ENCODE results near the gene BTN3A1.
"Not testable (repeated sequence)": the region's sequence is repeated elsewhere in the genome, so short reads cannot be mapped to it uniquely, and the experiment has no call there.

Gene BTN3A1

DNA sequence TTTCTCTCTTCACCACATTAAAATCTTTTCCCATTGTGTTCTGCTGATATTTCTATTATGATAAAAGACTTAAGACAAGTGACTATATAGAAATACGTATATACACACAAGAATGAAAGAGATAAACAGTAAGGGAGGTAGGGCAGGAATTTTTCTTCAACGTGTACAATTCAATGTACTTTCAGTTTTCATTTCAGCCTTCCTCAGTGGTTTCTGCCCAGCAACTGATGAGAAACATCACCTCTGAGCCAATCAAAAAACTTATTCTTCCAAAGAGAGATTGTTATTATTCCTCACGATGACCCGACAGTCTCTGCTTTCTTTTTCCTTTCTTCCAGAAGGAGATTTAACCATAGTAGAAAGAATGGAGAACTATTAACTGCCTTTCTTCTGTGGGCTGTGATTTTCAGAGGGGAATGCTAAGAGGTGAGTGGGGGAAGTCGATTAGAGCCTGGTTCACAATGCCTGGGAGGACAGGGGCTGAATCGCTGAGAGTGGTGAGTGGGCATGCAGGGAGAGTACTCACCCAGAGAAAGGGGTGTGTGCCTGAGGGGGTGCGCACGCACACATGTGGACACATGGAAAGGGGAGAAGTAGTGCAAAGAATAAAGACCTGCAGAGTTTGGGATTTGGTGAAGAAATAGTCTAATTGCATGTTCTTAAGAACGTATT is at the start of gene BTN3A1:
Gene BTN3A1 (plus strand): TSS at position 289 of the 672 bp plus-strand sequence. CDS start 3,289 bp downstream, outside the sequence.
- peak; percentile 84 for DNase-seq

DNA sequence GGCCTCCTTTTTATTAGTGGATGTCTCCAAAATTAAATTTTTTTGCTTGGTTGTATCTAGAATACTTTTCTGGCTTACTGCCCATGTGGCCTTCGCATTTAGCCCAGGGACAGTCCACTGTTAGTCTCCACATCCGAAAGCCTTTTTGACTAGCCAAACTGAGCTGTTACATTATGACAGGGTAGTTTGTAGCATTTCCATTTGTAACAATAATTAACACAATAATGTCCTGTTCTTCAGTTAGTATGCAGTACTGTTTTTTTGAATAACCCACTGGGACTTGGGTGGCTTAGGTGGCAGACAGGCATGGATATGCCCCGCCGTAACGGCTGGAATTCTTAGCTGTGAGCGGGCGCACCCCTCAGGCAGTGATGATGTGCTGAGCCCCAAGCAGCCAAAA is 49.8 kb upstream of the BTN3A1 start:
- DNase-seq, result no peak

DNA sequence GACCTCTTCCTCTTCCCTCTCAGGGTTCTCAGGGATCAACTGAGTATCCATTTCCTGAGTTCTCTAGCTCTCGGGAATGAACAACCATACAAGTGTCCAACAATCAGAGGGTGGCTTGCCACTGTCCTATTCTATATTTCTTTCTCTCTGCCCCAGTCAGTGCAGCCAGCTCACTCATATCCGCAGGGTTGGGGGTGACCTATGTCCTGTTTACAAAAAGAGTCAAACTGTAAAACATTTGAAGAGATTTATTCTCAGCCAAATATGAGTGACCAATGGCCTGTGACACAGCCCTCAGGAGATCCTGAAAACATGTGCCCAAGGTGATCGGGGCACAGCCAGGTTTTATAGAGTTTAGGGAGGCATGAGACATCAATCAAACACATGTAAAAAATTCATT is 47.9 kb upstream of the BTN3A1 start:
- DNase-seq, result no peak

DNA sequence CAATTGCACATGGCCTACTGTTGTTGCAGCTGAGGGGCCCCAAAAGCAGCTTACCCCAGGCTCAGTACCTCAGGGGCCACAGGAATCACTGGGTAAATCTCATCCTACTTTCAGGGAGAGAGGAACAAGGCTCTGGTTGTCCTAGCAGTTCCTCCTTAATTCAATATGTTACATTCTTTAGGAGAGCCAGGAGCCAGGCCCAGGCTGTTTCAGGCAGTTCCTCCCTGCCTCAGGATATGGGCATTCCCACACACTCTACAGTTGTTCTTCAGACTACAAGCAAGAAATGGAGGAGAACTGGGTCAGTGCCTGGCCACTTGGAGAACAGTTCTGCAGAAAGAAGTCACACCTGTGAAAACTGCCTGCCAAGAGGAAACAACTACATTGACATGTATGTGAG is 46.7 kb upstream of the BTN3A1 start:
- DNase-seq, result no peak

DNA sequence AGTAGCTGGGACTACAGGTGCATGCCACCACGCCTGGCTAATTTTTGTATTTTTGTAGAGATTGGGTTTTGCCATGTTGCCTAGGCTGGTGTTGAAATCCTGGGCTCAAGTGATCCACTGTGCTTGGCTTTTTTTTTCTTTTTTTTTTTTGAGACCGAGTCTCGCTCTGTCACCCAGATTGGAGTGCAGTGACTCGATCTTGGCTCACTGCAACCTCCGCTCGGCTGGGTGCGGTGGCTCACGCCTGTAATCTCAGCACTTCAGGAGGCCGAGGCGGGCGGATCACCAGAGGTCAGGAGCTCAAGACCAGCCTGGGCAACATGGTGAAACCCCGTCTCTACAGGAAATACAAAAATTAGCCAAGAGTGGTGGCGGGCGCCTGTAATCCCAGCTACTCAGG is 44.5 kb upstream of the BTN3A1 start:
- DNase-seq, result not testable (repeated sequence)

DNA sequence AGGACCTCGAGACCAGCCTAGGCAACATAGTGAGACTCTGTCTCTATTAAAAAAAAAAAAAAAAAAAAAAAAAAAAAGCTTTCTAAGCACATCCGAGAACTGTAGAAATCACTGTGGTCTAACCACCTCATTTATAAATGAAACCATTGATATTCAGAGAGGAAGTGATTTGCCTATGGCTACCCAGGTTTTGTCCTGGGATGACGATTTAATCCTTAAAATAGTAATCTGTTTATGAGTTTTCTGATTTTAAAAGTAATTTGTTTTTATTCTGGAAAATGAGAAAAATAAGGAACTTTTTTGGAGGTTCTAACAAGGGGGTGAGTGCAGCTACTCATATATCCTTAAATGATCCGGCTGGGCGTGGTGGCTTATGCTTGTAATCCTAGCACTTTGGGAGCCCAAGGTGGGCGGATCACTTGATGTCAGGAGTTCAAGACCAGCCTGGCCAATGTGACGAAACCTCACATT is 43.5 kb upstream of the BTN3A1 start:
- peak; percentile 26 for DNase-seq

DNA sequence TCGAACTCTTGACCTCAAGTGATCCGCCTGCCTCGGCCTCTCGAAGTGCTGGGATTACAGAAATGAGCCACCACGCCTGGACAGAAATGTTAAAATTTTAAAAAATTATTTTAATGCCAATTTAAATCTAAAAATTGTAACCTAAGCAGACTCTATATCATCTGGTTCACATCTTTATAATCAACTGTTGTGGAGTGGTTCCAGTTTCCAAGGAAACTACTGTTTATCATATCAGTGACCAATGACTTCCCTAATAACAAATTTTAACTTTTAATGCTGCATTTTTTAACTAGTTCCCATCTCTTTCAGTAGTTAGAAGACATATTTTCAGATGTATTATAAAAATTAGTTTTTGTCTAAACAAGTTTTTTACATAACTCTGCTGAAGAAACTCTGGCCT is 42.3 kb upstream of the BTN3A1 start:
- DNase-seq, result no peak

DNA sequence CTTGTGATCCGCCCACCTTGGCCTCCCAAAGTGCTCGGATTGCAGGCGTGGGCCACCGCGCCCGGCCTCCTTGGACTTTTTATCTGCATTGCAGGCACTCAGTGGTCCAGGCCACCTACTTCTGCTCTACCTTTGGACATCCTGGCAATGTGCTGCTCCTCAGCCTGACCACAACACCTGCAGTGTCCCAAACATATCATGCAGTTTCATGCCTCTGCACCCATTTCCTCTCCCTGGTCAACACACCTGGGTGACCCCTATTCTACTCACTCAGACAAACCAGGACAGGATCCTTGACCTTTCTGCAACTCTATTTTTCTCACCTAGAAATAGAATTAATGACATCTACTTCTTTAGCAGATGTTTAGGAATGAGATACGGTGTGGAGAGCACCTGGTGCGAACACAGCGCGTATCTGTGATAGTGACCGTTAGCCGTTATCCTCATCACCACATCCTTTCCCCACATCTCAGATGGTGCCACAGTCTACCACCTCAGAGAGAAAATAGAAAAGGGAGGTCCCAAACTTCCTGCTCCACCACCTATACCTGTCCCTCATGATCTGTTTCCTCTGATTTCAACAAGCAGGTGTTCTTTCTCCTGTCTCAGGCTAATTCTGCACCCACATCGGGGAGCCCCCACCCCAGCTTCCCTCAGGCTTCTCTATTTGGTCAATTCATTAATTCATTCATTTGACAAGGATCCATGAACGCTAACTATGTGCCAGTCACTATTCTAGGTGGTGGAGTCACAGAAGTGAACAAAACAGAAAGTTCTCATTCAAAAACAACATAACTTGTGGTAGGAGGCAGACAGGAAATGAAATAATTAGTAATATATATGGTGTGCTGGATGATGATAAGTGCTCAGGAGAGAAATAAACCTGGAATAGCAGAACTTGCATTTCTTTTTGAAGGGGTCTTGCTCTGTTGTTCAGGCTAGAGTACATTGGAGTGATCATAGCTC is 41.3 kb upstream of the BTN3A1 start:
- peak; percentile 50 for DNase-seq

DNA sequence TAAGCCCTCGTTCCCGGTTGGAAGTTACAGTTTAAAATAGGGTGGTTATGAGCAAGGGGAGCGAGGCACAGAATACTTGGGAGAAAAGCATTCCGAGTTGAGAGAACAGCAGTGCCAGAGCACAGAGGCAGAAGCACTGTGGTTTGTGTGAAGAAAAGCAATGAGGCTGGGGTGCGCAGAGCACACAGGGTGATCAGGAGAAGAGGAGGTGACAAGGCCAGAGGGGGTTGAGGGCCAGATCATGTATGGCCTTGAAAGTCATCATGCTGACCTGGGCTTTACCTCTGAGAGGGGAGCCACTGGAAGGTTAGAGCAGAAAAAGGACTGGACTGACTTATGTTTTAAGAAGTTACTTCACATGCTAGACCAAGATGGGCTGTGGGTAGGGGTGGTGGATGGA is 40.5 kb upstream of the BTN3A1 start:
- no peak for DNase-seq

DNA sequence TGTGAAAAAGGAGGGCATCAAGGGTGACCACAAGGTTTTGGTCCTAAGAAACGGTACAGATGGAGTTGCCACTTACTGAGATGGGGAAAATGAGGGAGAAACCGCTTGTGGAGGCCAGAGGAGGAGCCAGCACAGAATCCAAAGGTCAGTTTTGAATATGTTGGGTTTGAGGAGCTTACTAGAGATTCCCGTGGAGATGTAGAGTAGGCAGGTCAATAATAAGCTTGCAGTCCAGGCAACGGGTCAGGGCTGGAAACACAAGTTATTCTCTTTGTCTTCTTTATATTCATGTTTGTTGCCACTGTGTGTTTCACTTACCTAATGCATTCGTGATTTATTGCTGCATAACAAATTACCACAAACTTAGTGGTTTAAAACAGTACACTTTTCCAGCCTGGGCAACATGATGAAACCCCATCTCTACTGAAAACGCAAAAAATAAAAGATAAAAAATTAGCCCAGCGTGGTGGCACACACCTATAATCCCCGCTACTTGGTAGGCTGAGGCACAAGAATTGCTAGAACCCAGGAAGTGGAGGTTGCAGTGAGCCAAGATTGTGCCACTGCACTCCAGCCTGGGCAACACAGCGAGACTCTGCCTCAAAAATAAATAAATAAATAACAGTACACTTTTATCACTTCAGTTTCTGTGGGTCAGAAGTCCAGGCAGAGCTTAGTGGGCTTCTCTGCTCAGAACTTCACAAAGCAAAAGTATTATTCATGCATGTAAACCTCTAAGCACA is 39.8 kb upstream of the BTN3A1 start:
- no peak for DNase-seq

DNA sequence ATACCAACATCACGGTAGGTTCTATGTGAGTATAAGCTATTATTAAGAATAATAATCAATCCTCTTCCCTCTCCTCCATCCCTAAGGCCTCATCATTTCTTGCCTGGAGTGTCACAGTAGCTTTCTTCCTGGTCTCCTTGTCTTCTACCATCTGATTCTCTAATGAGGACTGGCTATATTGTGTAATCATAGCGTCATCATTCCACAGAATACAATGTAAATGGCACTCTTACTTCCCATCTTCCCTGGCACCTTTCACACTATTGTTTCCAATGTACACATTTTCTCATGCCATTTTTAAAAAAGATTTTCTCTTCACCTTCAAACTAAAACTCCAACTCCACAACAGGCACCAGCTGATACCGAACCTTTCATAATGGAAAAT is 39.2 kb upstream of the BTN3A1 start:
- no peak for DNase-seq

DNA sequence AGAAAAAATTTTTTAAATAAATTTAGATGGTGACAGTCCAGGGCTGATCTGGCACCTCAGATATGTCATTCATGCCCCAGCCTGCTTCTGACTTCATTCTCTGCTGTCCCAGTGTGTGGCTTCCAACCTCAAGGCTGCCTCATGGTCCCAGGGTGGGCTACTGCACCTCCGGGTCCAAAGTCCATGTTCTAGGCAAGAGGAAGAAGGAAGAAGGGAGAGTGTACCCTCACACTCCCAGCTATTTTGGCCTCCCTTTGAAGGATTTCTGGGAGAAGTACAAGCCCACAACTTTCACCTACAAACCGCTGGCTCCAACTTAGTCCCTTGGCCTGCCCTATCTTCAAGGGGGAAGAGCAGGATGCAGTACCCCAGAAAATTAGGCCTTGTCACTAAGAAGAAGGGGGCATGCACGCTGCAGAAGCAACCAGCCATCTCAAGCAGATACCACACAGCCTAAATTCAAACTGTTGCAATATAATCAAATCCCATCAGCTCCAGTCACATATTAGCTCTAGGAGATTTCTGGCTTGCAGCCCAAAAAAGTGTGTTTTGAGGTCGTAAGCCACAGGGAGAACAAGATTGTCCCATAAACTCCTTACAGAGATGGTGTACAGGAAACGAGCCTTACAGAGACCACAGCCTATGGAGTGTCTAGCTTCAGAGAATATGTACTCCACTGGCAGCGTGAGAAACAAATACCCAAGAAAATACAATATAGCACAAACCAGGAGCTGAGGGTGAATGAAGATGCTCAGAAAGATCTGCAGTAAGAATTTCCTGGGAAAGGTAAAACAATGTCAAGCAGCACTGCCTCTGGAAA is 38.0 kb upstream of the BTN3A1 start:
- peak; percentile 35 for DNase-seq

DNA sequence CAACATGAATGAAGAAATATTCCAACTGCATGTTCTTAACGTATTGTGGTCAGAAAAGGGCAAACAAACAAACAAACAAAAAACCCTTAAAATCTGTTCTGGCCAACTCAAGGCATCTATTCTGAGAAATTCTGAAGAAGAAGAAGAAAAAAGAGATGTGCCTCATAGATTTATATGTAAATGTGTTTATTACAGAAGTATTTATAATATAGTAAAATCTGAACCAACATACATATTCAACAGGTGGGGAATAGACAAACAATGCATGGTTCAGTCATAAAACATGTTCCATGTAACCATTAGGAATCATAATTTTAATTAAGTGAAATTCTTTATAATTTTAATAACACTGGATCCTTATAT is 36.5 kb upstream of the BTN3A1 start:
- no peak for DNase-seq

DNA sequence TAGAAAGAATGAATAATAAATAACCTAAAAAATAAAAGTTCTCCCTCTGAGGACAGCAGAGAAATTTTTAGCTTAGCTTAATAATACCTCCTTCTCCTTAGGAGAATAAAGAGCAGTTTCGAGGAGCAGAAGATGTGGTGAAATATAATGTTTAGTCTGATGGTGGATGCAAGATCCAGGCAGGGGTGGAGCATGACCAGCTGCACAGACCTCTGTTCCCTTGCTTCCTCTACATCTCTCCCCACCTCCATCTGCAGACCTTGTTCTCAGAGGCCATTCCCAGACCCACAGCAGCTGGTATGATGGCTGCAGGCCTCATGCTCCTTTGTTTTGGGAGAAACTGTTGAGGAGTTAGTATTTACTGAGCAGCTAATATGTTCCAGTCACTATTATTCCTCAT is 35.6 kb upstream of the BTN3A1 start:
- no peak for DNase-seq

DNA sequence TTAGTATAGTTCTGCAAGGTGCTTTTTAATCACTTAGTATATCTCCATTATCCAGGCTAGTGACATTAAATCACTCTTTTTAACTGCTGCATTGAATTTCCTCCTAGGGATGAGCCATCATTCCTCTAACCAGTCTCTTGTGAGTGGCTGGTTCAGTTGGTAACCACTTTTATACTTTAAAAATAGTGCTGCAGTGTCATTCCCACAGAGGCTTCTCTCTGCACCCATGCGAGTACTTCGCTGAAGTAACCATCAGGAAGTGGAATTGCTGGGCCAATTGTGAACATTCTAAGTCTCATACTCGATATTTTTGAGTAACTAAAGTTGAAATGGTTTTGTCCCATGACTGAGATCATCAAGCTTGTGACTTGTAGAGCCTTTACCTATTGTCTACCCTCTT is 35.0 kb upstream of the BTN3A1 start:
- DNase-seq, result peak; percentile 30

DNA sequence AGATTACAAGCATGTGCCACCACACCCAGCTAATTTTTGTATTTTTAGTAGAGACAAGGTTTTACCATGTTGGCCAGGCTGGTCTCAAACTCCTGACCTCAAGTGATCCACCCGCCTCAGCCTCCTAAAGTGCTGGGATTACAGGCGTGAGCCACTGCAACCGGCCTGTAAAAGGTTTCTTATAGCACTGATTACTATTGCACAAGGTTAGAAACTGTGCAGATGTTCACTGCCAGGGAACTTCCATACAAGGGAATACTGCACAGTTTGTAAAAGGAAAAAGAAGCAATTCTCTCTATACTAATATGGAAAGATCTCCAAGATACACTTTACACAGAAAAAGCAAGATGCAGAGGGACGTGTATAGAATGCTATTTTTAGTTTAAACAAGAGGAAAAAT is 30.3 kb upstream of the BTN3A1 start:
- DNase-seq, result not testable (repeated sequence)

DNA sequence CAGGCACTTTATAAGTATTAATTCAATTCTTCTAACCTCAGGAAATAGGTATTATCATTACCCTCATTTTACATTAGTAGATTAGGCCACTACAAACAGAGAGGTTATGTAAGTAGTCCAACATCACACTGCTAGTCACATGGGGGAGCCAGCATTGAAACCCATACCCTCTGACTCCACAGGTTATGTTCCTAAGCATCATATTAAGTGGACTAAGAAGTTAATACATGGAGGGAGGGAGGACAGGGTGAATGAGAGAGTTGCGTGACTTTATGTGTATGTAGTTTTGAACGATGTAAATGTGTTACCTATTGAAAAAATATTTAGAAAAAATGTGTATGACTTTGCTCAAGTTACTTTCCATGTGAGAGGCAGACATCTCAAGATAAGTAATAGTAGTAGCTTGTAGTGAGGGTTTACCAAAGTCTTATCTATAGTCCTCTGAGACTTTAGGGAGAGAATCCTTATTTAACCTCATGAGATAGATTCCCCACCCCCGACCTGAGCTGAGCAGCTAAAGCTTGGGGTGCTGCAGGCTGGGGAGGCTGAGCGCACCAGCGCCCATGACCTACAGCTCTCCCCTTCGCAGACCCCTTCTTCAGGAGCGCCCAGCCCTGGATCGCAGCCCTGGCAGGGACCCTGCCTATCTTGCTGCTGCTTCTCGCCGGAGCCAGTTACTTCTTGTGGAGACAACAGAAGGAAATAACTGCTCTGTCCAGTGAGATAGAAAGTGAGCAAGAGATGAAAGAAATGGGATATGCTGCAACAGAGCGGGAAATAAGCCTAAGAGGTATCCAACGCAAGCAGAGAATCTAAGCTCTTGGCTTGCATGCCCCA is 29.5 kb upstream of the BTN3A1 start:
- no peak for DNase-seq

DNA sequence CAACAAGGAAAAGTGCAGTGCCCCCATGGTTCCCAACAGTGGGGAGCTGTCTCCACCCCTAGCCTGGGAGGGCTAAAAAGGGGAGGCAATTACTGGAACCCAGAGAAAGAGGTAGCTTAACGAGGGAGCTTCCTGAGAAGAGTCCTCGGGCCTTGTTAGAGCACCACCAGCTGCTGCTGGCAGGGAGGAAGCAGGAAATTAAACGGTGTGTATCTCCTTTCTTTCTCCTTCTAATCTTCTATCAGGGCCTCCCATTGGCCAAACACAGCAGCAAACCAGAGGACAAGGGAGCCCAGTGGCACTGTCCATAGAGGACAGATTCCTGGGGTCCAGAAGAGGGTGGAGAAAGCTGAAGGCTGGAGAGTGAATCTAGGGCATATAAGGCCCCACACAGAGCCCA is 26.8 kb upstream of the BTN3A1 start:
- no peak for DNase-seq

DNA sequence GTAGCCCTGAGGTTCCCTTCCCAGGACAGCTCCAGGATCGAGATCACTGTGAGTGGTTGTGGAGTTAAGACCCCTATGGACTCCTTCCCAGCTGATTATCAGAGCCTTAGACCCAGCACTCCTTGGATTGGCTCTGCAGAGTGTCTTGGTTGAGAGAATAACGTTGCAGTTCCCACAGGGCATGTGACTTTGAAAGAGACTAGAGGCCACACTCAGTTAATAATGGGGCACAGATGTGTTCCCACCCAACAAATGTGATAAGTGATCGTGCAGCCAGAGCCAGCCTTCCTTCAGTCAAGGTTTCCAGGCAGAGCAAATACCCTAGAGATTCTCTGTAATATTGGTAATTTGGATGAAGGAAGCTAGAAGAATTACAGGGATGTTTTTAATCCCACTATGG is 24.4 kb upstream of the BTN3A1 start:
- no peak for DNase-seq

DNA sequence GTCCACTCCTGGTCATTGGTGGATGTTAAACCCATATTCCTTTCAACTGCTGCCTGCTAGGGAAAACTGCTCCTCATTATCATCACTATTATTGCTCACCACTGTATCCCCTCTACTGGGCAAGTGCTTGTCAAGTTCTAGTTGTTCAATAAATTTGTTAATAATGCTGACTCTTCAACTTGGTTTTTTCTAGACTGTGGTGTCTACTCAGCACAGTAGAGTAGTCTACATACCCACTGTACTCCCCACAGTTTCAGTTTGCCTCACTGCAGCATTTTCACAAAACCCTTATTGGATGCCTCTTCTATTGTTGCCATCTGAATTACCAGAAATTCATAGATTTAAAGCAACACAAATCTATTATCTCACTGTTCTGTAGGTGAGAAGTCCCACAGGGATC is 23.9 kb upstream of the BTN3A1 start:
- not testable (repeated sequence) for DNase-seq

DNA sequence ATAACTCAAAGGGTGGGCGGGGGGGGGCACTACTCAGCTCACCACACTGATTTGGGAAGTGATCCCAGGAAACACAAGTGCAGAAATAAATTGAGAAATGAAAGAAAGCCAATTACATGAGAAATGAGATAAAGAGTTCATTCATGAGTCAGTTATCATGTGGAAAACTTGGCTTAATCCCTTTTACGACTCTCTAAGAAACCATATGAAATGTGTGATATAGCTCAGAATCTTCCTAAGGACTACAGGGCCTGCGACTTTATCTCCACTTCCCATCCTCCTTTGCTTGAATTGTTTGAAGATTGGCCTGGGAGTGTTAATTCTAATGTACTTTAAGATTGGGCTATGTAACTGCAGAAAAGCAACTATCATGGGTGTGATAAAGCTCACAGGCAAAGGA is 22.8 kb upstream of the BTN3A1 start:
- DNase-seq, result no peak

DNA sequence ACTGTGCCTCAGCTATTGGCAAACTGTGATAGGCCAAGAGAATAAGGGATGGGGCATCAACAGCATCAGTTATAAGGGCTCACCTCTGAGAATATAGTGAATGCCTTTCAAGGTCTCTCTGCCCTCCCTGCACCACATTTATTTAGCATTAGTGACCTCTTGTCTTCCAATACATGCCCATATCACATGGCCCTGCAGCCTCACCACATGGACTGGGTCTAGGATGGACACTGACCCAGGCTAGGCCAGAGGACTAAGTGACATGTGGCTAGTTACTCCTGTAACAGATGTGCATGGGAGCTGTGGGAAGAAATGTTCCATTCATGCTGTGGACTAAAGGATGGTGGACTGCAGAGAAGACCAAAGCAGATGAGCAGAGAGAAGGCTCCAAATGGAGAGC is 22.3 kb upstream of the BTN3A1 start:
- no peak for DNase-seq
